Measurements from ENCODE around the gene CPS1.

DNA sequence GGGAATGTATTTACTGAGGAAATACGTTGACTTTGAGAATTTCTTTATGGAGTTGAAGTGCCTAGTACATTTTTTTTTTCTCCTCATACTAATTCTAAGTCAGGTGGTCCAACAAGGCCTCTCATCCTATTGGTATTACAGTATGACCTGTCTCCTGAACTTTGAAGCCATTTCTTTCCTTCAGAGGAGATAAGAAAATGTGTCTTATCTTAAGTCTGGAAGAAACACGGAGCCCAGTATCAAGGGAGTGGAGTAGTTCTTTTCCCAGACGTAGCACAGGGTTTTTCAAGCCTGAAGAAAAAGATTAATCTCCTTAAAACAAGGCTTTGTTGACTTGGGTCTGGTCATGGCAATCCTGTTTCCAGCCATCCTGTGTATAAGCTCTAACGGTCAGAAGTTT lies 11.6 kb upstream of the CPS1 start:
- TF ChIP-seq, protein P1, sequence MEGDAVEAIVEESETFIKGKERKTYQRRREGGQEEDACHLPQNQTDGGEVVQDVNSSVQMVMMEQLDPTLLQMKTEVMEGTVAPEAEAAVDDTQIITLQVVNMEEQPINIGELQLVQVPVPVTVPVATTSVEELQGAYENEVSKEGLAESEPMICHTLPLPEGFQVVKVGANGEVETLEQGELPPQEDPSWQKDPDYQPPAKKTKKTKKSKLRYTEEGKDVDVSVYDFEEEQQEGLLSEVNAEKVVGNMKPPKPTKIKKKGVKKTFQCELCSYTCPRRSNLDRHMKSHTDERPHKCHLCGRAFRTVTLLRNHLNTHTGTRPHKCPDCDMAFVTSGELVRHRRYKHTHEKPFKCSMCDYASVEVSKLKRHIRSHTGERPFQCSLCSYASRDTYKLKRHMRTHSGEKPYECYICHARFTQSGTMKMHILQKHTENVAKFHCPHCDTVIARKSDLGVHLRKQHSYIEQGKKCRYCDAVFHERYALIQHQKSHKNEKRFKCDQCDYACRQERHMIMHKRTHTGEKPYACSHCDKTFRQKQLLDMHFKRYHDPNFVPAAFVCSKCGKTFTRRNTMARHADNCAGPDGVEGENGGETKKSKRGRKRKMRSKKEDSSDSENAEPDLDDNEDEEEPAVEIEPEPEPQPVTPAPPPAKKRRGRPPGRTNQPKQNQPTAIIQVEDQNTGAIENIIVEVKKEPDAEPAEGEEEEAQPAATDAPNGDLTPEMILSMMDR (IDR thresholded peaks at IDR 0.05; ENCODE audit: insufficient read depth, low read depth, low read length): no peak
- TF ChIP-seq EZH2 (IDR thresholded peaks at IDR 0.05; ENCODE audit: insufficient read depth, low read length): no peak

Data from astrocyte (in vitro differentiated cells and primary cell).